ENCODE measurements around the gene OPCML. TPM values are rescaled to one million over a fixed set of nuclear protein-coding genes. Genes with fewer than 3 reads are reported as not detected.

Gene OPCML
- total and polyA plus RNA-seq, 2 donors (not counting 1 experiment from before 2014, with no cell fraction given), result not detected

DNA sequence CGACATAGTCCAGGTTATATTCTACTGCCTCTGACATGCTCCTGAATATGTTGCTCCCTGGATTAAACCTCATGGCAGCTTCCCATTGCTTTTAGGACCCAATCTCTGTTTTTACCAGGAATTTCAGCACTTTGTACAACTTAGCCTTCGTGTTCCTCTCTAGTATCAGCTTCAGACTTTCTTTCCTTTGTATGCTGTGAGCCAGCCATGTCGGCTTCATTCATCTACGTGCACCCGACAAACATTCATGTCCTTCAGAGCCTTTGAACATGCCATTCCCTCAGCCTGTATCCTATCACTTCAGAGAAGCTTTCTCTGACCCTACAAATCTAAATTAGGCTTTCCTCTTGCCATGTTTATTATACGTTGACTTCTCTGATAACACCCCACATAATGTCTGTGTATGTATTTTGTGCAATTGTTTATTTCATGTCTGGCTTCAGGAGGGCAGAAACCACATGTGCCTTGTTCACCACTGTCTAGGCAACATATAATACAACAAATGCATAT is 743.4 kb downstream of the OPCML start:
- Mint-ChIP-seq H3K4me3 (no peak overlapping the region), H3K27me3 (no peaks in the 10 kb centered on the region), H3K4me1 (no peaks in the 10 kb centered on the region), H3K9me3 (ENCODE audit: insufficient read depth) (peaks cover 2% of the 10 kb centered on the region), H3K27ac (no peak overlapping the region)
- no peaks in the 10 kb centered on the region for H4K20me1 ChIP-seq (ENCODE audit: control insufficient read depth, insufficient read depth, low read length, poor library complexity, severe bottlenecking)
- H3K79me2 ChIP-seq (ENCODE audit: control insufficient read depth, insufficient read depth, low read length), result no peaks in the 10 kb centered on the region
- intact Hi-C loops (cut with micrococcal nuclease), result no loop called here
- DNase-seq (no peak), ATAC-seq (ENCODE audit: low read depth) (no peak)
- H3K36me3 ChIP-seq (replicated peaks in 1 of 2; ENCODE audit: control extremely low read depth in 1 of 2, control insufficient read depth in 1 of 2, extremely low read depth in 1 of 2, insufficient read depth in 2 of 2, low read length in 1 of 2), result no peaks in the 10 kb centered on the region
- CTCF ChIA-PET, result no interaction called here
- H3K9me3 ChIP-seq (ENCODE audit: control extremely low read depth in 1 of 3, control insufficient read depth in 2 of 3, insufficient read depth in 1 of 3, low read length in 2 of 3), result peaks cover 0 to 9% (median 0%) of the 10 kb centered on the region in 3 donors
- H3K27me3 ChIP-seq (replicated peaks in 1 of 4; ENCODE audit: control extremely low read depth in 1 of 4, control insufficient read depth in 3 of 4, insufficient read depth in 4 of 4, low read length in 3 of 4), result no peaks in the 10 kb centered on the region
- POLR2A ChIA-PET, result no interaction called here
- H3K9ac ChIP-seq (ENCODE audit: low read length), result no peak overlapping the region
- WGBS (ENCODE audit: insufficient coverage), result 88% methylated on average over 5 of the region's 6 CpGs
- TF ChIP-seq, protein P1, sequence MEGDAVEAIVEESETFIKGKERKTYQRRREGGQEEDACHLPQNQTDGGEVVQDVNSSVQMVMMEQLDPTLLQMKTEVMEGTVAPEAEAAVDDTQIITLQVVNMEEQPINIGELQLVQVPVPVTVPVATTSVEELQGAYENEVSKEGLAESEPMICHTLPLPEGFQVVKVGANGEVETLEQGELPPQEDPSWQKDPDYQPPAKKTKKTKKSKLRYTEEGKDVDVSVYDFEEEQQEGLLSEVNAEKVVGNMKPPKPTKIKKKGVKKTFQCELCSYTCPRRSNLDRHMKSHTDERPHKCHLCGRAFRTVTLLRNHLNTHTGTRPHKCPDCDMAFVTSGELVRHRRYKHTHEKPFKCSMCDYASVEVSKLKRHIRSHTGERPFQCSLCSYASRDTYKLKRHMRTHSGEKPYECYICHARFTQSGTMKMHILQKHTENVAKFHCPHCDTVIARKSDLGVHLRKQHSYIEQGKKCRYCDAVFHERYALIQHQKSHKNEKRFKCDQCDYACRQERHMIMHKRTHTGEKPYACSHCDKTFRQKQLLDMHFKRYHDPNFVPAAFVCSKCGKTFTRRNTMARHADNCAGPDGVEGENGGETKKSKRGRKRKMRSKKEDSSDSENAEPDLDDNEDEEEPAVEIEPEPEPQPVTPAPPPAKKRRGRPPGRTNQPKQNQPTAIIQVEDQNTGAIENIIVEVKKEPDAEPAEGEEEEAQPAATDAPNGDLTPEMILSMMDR (IDR thresholded peaks at IDR 0.05), result no peak
- TF ChIP-seq EZH2 (IDR thresholded peaks at IDR 0.05; ENCODE audit: borderline replicate concordance, insufficient read depth, low read depth, low read length, poor library complexity, severe bottlenecking), result no peak
- H2AFZ ChIP-seq (ENCODE audit: insufficient read depth, low read depth, low read length, poor library complexity, severe bottlenecking), result no peak overlapping the region
- no peaks in the 10 kb centered on the region for H3K4me1 ChIP-seq (ENCODE audit: control insufficient read depth in 2 of 2, insufficient read depth in 2 of 2, low read length in 2 of 2)
- H3K4me2 ChIP-seq (replicated peaks; ENCODE audit: low read depth, low read length, poor library complexity, severe bottlenecking), result no peak overlapping the region
- no peak overlapping the region for H3K4me3 ChIP-seq (ENCODE audit: control extremely low read depth in 1 of 5, extremely low read depth in 1 of 5, insufficient read depth in 1 of 5, low read depth in 2 of 5, low read length in 4 of 5)
- H3K27ac ChIP-seq (ENCODE audit: low read length in 2 of 2), result no peak overlapping the region

DNA sequence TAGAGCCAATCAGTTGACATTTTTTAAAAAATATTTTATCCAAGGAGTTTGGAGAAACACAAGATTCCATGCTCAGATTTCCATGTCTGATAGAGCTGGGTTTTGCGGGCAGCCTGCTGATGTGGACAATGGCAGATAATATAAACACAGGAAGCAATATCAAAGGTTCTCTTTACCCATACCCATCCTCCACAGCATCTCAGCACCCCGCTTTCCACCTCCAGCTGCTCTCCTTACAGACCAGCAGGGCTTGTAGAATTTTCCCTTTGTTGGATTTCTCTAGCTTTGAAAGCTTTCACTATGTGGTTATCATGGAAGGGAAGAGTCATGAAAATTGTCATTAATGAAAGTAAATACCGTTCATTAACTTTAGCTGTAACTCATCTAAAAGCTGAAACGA is 746.4 kb downstream of the OPCML start:
- no peak for ATAC-seq (ENCODE audit: low read depth)
- POLR2A ChIA-PET, result no interaction called here
- no peak overlapping the region for H3K27ac Mint-ChIP-seq
- no peak overlapping the region for H3K27ac ChIP-seq (ENCODE audit: low read length in 2 of 2)
- no peaks in the 10 kb centered on the region for H3K4me1 ChIP-seq (ENCODE audit: control insufficient read depth in 2 of 2, insufficient read depth in 2 of 2, low read length in 2 of 2)
- WGBS (ENCODE audit: insufficient coverage), result no CpG with 5 or more reads among the region's 4 CpGs
- no peak overlapping the region for H3K4me3 Mint-ChIP-seq
- H3K27me3 ChIP-seq (replicated peaks in 1 of 4; ENCODE audit: control extremely low read depth in 1 of 4, control insufficient read depth in 3 of 4, insufficient read depth in 4 of 4, low read length in 3 of 4), result no peaks in the 10 kb centered on the region
- no peaks in the 10 kb centered on the region for H3K36me3 ChIP-seq (replicated peaks in 1 of 2; ENCODE audit: control extremely low read depth in 1 of 2, control insufficient read depth in 1 of 2, extremely low read depth in 1 of 2, insufficient read depth in 2 of 2, low read length in 1 of 2)
- CTCF ChIA-PET, result no interaction called here
- H3K9me3 Mint-ChIP-seq (ENCODE audit: insufficient read depth), result peaks cover 2% of the 10 kb centered on the region
- H3K27me3 Mint-ChIP-seq, result no peaks in the 10 kb centered on the region
- H3K4me3 ChIP-seq (ENCODE audit: control extremely low read depth in 1 of 5, extremely low read depth in 1 of 5, insufficient read depth in 1 of 5, low read depth in 2 of 5, low read length in 4 of 5), result no peak overlapping the region
- H3K79me2 ChIP-seq (ENCODE audit: control insufficient read depth, insufficient read depth, low read length), result no peaks in the 10 kb centered on the region
- TF ChIP-seq, protein P1 (IDR thresholded peaks at IDR 0.05), result no peak
- TF ChIP-seq EZH2 (IDR thresholded peaks at IDR 0.05; ENCODE audit: borderline replicate concordance, insufficient read depth, low read depth, low read length, poor library complexity, severe bottlenecking), result no peak
- no peaks in the 10 kb centered on the region for H3K4me1 Mint-ChIP-seq
- no peak for DNase-seq
- no peak overlapping the region for H3K4me2 ChIP-seq (replicated peaks; ENCODE audit: low read depth, low read length, poor library complexity, severe bottlenecking)
- H3K9ac ChIP-seq (ENCODE audit: low read length), result no peak overlapping the region
- intact Hi-C loops (cut with micrococcal nuclease), result no loop called here
- H2AFZ ChIP-seq (ENCODE audit: insufficient read depth, low read depth, low read length, poor library complexity, severe bottlenecking), result no peak overlapping the region
- H4K20me1 ChIP-seq (ENCODE audit: control insufficient read depth, insufficient read depth, low read length, poor library complexity, severe bottlenecking), result no peaks in the 10 kb centered on the region
- H3K9me3 ChIP-seq (ENCODE audit: control extremely low read depth in 1 of 3, control insufficient read depth in 2 of 3, insufficient read depth in 1 of 3, low read length in 2 of 3), result no peaks in the 10 kb centered on the region
